HG02642 (cell line): ENCODE data around the gene TBC1D22A.

ENCODE experiments used
- ATAC-seq: cut with Tn5 transposase; IDR thresholded peaks from one replicate; pipeline ENCODE4 v1.9.1; 2021; ENCODE audit warnings: mild to moderate bottlenecking; ENCODE audit not compliant: unreplicated experiment, poor library complexity

The TBC1D22A gene

DNA sequence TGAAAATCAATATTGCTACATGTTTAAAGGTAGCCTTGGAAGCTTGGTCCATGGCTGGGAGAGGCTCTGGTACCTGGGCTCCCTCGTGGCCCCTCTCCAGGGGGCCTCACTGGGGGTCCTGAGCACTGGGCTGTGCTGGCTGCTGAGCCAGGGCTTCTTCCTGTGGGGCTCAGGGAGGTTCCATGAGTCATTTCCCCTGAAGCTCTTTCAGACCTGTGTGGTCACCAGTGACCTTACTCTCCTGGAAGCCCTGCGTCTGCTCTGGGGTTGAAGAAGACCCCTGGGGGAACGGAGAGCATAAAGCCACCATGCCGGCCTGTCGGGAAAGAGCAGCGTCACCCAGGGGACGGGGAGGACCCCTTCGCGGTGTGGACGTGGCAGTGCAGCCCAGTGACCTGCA, 389.0 kb downstream of the TBC1D22A start:
- ATAC-seq = no peak

DNA sequence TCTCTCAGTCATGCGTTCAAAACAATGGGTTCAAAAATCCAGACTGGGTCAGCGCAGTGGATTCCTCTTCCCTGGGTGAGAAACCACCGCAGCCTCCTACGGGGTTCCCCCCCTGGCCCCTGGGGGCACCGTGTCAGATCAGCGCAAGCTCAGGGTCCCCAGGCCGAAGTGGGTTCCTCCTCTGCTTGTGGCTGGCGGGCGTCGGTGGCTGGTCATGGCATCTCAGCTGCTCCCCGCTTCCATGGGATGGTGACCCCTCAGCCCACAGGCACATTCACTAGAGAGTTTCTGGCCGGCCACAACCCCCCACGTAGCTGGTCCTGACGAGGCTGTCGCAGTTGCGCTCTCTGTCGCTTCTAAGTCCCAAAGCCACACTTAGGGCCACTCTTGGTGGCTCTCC, 389.8 kb downstream of the TBC1D22A start:
- no peak for ATAC-seq

DNA sequence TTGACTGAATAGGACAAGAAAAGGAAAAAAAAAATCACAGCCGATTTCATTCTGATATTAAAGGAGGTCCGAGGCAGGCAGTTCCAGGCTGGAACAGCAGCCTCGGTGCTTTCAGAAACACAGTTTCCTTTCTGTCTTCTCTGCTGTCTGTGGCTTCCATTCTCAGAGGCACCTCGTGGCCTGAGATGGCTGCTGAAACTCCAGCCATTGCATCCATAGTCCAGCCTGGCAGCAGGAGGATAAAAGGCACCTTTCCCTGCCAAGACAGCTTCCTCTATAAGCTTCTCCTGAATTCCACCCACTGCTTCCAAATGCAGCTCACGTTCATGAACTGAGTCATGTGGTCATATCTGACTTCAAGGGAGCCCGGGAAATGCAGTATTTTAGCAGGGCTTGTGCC, 390.5 kb downstream of the TBC1D22A start:
- ATAC-seq = no peak

DNA sequence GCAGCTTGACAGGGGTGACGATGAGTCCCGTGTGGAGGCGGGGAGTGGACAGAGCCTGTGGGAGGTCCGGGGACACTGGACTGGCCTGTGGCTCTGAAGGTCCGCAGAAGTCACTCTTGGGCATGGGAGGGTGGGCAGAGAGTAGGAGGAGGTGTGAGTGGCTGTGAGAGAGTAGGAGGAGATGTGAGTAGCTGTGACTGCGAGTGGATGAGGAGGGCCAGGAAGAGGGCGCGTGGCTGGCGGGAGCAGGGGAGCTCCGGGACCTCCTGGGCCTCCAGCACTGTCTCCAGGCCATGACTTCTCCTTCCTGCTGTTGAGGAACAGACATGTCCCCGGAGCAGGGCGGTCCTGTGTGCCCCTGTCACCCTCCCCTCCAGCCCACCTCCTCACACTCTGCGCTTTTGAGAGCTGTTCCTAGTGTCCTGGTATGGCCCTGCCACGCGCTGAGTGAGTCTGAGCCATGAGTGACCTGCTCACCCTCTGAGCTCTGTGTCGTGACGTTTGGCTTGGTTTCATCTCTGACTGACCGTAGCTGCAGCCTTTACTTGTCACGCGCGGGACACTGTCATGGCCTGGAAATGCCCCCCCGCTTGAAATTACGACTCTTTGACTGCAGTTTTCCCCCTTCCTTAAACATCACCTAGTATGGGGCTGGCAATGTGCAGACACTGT, 391.5 kb downstream of the TBC1D22A start:
- no peak for ATAC-seq

DNA sequence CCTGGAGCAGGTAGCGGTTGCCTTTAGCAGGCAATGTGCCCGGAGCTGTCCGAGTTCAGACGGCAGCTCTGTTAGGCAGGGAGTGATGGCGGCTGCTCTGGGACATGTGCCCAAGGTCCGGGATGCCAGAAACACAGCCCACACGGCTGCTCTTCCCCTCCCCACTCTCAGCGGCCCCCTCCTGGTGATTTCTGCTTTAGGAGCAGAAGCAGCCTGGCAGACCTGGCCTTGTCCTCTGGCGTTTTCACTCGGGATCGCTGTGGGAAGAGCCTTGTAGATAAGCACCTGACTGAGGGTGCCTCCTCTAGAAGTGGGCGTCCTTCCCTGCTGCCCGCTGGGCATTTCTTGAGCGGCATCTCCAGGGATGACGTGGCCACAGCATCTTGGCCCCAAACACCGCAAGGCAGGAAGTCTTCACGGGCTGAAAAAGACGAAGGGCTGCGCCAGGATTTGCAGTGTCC, 392.2 kb downstream of the TBC1D22A start:
- ATAC-seq = no peak

DNA sequence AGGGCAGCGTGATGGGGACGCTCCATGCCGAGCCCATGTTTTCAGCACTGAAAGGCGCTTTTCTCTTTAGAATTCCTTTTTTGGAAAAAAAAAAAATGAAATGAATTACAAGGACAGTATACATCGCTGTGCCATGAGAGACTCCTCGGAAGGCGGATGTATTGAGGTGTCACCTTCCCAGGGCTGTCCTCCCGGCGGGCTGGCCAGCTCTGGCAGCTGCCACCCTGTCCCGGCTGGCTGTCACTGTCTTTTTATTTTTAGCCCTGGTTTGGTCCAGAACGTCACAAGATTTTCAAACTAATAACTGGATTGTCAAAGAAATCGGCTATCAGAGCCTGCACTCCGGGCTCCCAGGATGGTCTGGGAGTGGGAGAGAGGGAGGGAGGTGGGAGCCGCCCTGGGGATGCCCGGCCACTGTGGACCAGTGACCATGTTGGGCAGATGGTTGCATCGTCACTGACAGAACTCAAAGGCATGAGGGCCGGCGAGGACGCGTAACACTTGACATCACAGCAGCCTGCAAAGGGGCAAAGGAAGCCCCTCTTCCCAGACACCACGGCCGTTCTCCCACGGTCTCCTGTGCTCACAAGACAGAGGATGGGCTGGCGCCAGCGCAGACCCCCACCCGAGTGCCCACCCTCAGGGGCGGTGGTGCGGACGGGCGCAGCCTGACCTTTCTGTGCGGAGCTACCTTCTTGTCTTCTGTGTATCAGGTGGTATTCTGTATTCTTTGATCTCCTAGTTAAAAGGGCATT, 392.9 kb downstream of the TBC1D22A start:
- ATAC-seq = no peak

DNA sequence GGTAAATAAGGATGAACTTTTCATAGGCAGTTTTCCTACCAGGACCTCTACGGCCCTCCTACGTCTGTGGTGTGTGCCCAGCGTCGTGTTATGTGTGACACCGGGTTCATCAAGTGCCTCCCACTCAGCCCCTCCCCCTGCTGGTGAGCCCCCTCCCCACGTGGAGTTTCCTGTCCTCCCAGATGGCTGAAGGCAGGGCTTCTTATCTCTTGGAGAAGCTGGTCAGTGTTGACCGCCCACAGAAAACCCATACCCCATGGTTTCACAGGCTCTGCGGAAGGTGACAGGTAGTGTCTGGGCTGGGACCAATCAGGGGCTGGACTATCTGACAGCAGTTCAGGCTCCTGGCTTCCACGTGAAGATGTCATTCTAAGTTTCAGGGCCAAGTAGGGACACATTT, 393.5 kb downstream of the TBC1D22A start:
- no peak for ATAC-seq

DNA sequence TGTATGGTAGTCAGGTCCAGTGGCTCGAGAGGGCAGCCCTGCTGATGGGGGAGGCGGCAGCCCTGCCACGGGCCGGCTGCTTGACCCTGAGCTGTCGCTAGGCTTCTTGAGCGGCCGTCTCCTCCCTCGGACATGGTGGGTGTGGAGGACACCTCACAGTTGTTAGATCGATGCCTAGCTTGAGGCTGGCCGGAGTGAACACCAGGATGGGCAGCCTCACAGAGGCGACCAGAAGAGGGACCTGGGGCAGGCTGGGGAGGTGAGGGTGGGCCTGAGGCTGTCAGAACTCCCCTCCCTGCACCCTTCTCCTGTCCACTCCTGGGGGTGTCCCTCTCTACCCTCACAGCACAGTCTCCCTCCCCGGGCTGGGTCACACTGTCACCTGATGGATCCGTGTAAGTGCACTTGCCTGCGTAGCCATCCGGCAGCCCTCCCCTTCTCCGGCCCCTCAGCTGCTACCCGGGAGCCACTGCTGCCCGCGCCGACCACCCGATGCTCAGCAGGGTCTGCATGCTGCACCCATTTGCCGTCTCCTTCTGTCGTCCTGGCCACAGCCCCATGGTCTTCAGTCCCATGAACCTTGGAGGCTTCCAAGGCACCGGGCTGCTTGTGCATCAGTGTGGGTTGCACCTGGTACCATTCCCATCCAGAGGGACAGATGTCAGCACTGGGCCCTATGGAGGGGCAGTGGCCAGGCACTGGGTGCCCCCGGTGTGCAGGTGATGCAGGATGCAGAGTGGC, 394.1 kb downstream of the TBC1D22A start:
- ATAC-seq = no peak

DNA sequence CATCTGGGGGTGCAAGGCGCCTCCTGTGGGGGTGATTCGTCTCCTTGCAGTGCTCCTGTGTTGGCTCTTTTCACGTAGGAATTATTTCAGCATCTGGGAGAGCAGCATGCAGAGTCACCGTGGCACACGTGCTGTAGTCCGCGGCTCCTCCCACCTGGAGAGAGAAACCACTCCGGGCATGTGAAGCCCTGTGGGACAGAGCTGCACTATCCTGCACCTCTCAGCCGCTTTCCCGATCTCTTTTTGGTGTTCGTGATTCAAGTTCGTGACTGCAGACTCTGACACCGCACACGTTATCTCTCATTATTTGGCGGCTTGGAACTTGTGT, 394.6 kb downstream of the TBC1D22A start:
- ATAC-seq = no peak

DNA sequence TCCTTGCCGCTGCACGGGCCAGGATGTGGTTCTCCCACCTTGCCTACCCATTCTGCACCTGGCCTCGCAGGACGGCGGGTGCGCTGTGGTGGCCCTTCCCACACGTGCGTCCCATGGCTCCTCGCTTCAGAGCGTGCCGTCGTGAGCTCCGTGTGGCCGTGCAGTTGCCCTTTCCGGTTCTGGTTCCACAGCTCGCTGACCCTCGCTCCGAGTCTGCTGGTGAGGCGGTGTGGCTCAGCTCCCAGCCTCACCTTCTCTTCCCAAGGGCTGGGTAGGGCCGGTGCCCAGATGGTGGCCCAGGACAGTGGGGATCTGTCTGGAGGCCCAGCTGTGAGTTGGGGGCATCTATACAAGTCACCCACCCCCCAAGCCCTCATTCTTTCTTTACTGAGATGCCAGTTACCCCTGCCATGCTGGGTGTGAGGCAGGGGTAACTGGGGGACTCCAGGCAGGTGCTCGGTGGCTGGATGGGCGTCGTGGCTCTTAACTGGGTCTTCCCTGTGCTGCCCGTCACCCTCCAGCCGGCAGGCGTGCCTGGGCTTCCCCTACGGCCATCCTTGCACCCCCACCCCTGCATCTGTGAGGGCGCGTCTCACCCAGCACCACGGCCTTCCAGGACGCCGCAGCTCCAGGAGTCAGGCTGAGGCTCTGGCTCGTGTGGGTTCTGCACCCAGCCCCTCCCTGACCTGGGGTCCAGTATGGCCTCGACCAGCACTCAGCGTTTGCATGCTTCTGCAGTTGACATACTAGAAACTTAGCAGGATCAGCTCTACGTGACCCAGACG, 395.2 kb downstream of the TBC1D22A start:
- ATAC-seq = no peak

DNA sequence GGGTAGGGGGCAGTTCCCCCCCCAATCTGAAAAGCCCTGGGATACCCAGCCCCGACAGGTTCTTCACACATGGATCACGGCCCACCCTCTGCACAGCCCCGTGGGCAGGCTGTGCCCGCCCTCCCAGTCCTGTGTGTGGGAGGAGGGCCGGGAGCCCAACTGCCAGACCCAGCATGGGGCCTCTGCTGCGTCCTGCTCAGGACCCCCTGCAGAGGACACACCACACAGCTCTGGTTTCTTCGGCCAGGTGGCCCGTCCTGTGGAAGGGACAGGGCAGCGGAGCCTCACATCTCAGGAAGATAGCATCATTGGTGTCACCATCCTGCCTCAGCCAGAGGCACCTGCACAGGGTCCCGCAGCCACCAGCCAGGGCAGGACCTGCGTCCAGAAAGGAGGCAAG, 396.0 kb downstream of the TBC1D22A start:
- no peak for ATAC-seq

DNA sequence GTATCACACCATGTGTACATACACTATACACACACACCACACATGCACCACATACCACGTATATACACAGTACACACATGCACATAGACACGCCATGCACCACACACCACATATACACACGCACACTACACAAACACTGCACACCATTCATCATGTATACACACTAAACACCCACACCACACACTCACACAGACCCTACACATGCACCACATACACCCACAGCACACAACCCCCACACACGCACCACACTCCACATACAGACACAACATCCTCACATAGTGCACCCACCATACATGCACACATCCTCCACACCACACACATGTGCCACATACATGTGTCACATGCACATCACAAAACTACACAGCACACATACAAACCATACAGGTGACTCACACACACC, 397.1 kb downstream of the TBC1D22A start:
- ATAC-seq = no peak

DNA sequence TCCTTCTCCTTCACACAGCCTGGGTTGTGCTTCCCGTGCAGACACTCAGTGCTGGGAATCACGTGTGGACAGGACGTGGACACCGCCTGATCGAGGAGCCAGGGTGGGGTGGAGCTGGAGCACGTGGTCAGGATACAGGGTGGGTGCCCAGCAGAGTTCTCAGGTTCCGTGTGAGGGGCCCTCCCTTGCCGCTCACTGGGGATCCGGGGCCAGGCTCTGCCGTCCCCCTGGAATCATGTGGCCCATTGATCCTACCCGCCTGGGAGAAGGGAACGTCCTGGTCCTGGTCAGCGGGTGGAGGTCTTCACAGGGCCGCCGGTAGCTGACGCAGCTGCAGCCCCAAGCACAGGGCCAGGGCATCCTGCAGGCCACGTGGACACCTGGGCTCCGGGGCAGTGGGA, 397.7 kb downstream of the TBC1D22A start:
- no peak for ATAC-seq

DNA sequence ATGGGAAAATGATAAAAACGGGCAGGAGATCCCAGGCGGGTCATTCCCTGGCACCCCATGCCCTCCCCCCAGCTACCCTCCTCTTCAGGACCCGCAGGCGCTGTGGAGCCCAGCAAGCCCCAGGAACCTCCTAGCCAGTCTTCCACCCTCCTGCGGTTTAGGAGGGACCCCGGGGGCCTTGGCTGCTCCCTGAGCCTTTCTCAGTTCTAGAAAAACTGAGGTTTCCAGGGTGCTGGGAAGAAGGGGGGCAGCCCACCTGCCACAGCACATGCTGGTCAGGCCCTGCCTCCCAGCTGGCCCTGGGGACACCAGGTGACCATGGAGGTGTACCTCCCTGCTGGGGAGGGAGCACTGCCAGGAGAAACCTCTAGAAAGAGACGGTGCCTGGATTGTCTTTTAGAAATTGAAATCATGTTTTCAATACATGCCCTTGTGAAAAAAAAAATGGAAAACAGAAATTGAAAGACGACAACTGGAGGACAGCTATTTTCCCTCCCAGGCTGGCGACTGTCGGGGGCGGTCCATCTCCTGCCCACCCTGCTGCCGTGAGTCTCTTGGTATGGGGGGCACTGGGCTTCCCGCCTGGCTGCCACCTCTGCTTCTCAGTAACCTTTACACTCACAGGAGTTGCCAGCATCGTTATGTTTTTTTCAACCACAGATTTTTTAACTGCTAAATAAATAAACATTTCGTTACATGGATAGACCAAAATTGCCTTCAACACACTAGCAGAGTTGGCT, 398.5 kb downstream of the TBC1D22A start:
- ATAC-seq = no peak

DNA sequence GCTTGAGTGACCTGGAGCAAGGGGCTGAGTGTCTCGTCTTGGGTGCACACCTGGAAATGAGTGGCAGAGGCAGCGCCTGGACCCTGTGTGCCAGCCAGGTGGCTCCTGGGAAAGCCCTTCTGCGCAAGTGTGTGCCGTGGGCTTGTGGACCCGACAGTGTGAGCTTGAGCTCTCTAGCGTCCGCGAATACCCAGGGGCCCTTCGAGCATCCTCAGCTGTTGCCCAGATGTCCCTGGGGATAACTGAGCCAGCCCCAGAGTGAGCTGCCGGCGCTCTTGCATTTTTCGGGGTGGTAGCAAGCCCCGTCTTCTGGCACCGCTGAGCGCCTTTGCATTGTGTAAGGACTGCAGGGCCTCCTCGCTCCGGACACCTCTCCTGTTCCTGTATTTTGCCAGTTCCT, 399.2 kb downstream of the TBC1D22A start:
- ATAC-seq = no peak

DNA sequence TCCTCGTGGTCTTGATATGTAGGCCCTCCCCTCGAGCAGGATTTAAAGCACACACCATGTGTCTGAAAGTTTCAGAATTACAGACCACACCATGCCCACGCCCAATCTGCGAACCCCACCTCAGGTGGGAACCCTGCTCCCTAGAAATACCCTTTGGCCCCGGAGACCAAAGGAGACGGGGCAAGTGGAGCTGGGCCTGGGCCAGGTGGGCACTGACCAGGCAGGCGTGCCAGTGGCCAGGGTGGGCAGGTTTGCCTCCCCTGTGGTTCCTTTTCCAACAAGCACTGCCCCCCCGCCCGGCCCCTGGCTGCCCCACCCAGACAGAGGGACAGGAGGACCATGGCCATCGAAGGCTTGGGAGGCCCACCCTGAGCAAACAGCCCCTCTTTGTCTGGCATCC, 400.4 kb downstream of the TBC1D22A start:
- no peak for ATAC-seq

DNA sequence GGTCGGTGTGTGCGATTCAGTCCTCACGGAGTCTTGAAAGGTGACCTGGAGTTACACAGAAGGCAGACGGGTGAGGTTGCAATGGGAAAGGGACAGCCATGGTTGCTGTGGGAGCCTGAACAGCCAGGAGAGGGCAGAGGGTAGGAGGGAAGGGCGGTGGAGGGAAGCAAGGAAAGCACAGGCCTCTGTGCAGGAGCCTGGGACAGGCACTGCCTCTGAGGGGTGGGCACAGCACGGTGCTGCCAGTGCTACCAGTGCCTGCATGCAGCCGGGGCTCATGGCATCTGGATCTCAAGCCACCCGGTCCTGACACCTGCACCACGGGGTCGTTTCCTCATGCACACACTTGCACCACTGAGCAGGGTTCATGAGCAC, 401.0 kb downstream of the TBC1D22A start:
- no peak for ATAC-seq

DNA sequence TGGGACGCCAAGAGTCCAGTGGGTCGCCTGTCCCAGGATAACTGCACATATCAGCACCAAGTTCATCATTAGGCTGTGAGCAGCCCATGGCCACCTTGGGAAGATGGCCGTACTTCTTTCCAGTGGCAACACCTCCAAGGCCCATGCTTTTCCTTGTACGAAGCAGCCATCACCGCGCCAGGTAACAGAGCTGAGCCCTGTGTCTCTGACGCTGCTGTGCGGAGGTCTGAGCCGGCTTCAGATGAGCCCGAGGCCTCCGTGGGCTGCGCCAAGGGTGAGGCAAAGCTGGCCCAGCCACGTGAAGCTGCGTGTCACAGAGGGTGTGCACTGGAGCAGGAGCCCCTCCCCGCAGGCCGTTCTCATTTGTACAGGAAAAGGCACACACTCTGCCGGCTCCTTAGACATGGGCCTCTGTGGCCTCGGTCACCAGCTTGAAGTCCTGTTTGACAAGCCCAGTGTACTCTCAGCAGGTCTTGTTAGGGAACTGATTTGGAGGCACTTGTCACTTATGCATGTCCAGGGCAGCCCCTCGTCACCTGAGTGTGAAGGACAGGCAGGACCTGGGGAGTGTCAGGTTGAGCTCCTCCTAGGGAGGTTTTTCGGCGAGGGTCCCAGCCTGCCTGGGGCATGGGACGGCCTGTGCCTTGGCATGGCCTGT, 401.5 kb downstream of the TBC1D22A start:
- ATAC-seq = no peak

DNA sequence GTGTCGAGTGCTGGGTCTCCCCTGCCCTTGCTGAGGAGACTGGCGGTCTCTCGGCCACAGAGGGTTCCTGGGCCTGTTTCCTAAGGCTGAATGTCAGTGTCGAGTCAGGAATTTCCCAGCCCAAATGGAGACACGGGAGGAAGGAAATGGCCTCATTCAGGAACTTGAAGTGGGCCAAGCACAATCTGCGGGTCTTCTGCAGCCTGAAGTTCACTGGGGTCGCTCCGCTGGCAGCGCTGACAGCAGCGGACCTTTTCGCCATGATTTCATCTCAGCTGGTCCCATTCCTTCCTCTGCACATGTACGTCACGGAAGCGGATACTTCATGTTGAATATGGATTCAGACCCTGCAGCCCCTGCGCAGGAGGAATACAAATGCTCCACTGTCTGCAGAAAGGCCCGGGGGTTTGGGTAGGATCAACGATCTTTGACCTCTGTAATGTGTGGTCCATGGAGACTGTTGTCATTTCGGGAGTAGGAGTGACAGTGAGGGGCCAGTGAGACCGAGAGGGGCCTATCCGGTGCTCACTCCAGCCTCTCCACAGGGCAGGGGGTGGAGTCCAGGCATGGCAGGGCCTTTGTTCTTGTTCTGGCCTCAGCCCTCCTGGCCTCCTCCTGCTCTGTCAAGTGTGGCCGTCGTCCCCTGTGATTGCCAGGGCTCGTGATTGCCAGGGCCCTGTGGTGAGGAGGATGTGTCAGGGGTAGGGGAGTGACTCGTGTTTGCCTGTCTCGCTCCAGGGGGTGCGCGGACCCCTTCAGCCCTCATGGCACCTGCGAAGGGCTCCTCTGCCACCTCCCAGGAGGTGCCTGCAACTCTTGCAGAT, 402.3 kb downstream of the TBC1D22A start:
- ATAC-seq = no peak
